H1 (cell line): ENCODE measurements around the gene CR2. TPM values are rescaled to one million over a fixed set of nuclear protein-coding genes. Genes with fewer than 3 reads are reported as not detected.

Source experiments
- USF2 ChIP-seq: IDR thresholded peaks from 2 replicates; pipeline ENCODE4 v1.6.1; 2011; ENCODE audit warnings: low read length, improper control_type of control experiment
- polyA plus RNA-seq, 7 experiments: library from polyadenylated mRNA; depleted of rRNA in 3 of 7; stranded (reverse) in 5 of 7; unstranded in 2 of 7; fragments of >200 nt in 5 of 7; fragments of 200-250 nt in 2 of 7; gene quantifications; 1 replicate in 5 of 7; 2 replicates in 1 of 7; 4 replicates in 1 of 7; pipeline versions ENCODE4 v1.2.1 to v1.2.3, GENCODE V29; 2011 to 2013; ENCODE audit warnings: missing spikeins in 2 of 7, mixed read lengths in 2 of 7
- total RNA-seq: library from RNA; stranded (reverse); fragmentation: NEBNext Ultra II Directional; extraction: Animal tissue kit (Norgen Biotek cat#: 25700); gene quantifications from 2 replicates; pipeline ENCODE4 v1.2.1, GENCODE V29; 2021

CR2 gene
- total and polyA plus RNA-seq, 2 of the 8 experiments (the other 6 are each of a cell fraction or from before 2014, with no cell fraction given): 1.7 to 3.0 TPM

- TF ChIP-seq USF2: no peak
Observed at GRCh38 chr1:207504438-207504837, 50.3 kb downstream of the CR2 start (continued).
